Renal cortex interstitium (tissue), 11 donors: ENCODE results near the gene TIMM10. TPM values are rescaled to one million over a fixed set of nuclear protein-coding genes. Genes with fewer than 3 reads are reported as not detected.

Experiments
- DNase-seq, 11 donors: peaks; one replicate each; pipeline ENCODE4 v3.0.0-alpha.2; 2013; ENCODE audit warnings: low read depth in 9 of 11, low spot score in 4 of 11; ENCODE audit errors: extremely low read depth in 1 of 11
- polyA plus RNA-seq, 3 donors: library from polyadenylated mRNA; unstranded; fragments of 120-200 nt; gene quantifications; one replicate each; pipeline ENCODE4 v1.2.1, GENCODE V29; 2013; ENCODE audit not compliant: insufficient read length in 3 of 3

Gene TIMM10
- polyA plus RNA-seq, 3 donors = 32.0 to 40.3 (median 34.9) TPM

- DNase-seq = peak in 2 of 11 donors; percentile 37 to 45
Measured at GRCh38 chr11:57493507-57494503, 36.7 kb downstream of the TIMM10 start.

GRCh38 chr11:57491371-57492061, 39.0 kb downstream of the TIMM10 start:
- DNase-seq = no peak

- DNase-seq = no peak
Measured at GRCh38 chr11:57490456-57491248, 39.9 kb downstream of the TIMM10 start.

- DNase-seq = no peak
Measured at GRCh38 chr11:57487920-57488659, 42.5 kb downstream of the TIMM10 start.

GRCh38 chr11:57487021-57487778, 43.4 kb downstream of the TIMM10 start:
- DNase-seq = no peak

GRCh38 chr11:57485217-57485990, 45.1 kb downstream of the TIMM10 start:
- no peak for DNase-seq

GRCh38 chr11:57484141-57484710, 46.3 kb downstream of the TIMM10 start:
- no peak for DNase-seq

- DNase-seq = no peak
Measured at GRCh38 chr11:57483562-57483918, 47.0 kb downstream of the TIMM10 start.

- DNase-seq = peak in 2 of 11 donors; percentile 45 to 53
Measured at GRCh38 chr11:57482782-57483561, 47.6 kb downstream of the TIMM10 start.

GRCh38 chr11:57481915-57482781, 48.4 kb downstream of the TIMM10 start:
- DNase-seq = no peak

- no peak for DNase-seq
Measured at GRCh38 chr11:57481315-57481714, 49.2 kb downstream of the TIMM10 start.

- DNase-seq = no peak
Measured at GRCh38 chr11:57480409-57481137, 50.0 kb downstream of the TIMM10 start.

GRCh38 chr11:57479911-57480310, 50.6 kb downstream of the TIMM10 start:
- DNase-seq = no peak

- DNase-seq = no peak
Measured at GRCh38 chr11:57479021-57479663, 51.4 kb downstream of the TIMM10 start.
